HG03175 (cell line): ENCODE measurements around the gene MX2.

Source experiments
- ATAC-seq: cut with Tn5 transposase; IDR thresholded peaks from one replicate; pipeline ENCODE4 v1.9.1; 2021; ENCODE audit warnings: mild to moderate bottlenecking, moderate library complexity; ENCODE audit not compliant: unreplicated experiment

Gene MX2

GRCh38 chr21:41378849-41379248 lies 17.0 kb downstream of the MX2 start:
- ATAC-seq = no peak

- ATAC-seq = no peak
These were observed 18.1 kb downstream of the MX2 start for GRCh38 chr21:41379901-41380300.

GRCh38 chr21:41381731-41382130 lies 19.9 kb downstream of the MX2 start:
- no peak for ATAC-seq

- ATAC-seq = no peak
These were observed 25.4 kb downstream of the MX2 start for GRCh38 chr21:41387042-41387819.

GRCh38 chr21:41387824-41388223 lies 26.0 kb downstream of the MX2 start:
- no peak for ATAC-seq

- no peak for ATAC-seq
These were observed 26.4 kb downstream of the MX2 start for GRCh38 chr21:41388259-41388658.

GRCh38 chr21:41390043-41390639 lies 28.3 kb downstream of the MX2 start:
- no peak for ATAC-seq

- no peak for ATAC-seq
These were observed 32.1 kb downstream of the MX2 start for GRCh38 chr21:41393876-41394465.

- ATAC-seq = no peak
These were observed 34.8 kb downstream of the MX2 start for GRCh38 chr21:41396558-41397075.

GRCh38 chr21:41397471-41397891 lies 35.7 kb downstream of the MX2 start:
- no peak for ATAC-seq

GRCh38 chr21:41398251-41398650 lies 36.4 kb downstream of the MX2 start:
- ATAC-seq = no peak

- ATAC-seq = no peak
These were observed 37.0 kb downstream of the MX2 start for GRCh38 chr21:41398831-41399230.

GRCh38 chr21:41399246-41399800 lies 37.5 kb downstream of the MX2 start:
- ATAC-seq = no peak

- ATAC-seq = no peak
These were observed 40.4 kb downstream of the MX2 start for GRCh38 chr21:41402231-41402630.

GRCh38 chr21:41402796-41403195 lies 41.0 kb downstream of the MX2 start:
- no peak for ATAC-seq

- no peak for ATAC-seq
These were observed 41.5 kb downstream of the MX2 start for GRCh38 chr21:41403331-41403730.

- ATAC-seq = no peak
These were observed 42.1 kb downstream of the MX2 start for GRCh38 chr21:41403966-41404365.

GRCh38 chr21:41405321-41405720 lies 43.5 kb downstream of the MX2 start:
- ATAC-seq = no peak

- no peak for ATAC-seq
These were observed 44.5 kb downstream of the MX2 start for GRCh38 chr21:41406340-41406739.

GRCh38 chr21:41407541-41408460 lies 46.0 kb downstream of the MX2 start:
- no peak for ATAC-seq

- ATAC-seq = no peak
These were observed 48.5 kb downstream of the MX2 start for GRCh38 chr21:41410361-41410760.
